Body of pancreas (tissue), 4 donors: Measurements from ENCODE around the gene ADAM33.

Source experiments
- POLR2A ChIP-seq, 3 donors: fragments of 450-650 bp; IDR thresholded peaks; one replicate each; pipeline ENCODE4 v1.6.1; 2016; ENCODE audit warnings: antibody characterized with exemption in 3 of 3, mild to moderate bottlenecking in 2 of 3
- TF ChIP-seq, protein P1 (sequence below), 7 experiments: fragments of 450-650 bp in 4 of 7; fragments of 200-600 bp in 3 of 7; sonication (generic) in 3 of 7; IDR thresholded peaks; one replicate each; pipeline ENCODE4 v1.5.1; 2016 to 2019; ENCODE audit warnings: antibody characterized with exemption in 7 of 7

DNA sequence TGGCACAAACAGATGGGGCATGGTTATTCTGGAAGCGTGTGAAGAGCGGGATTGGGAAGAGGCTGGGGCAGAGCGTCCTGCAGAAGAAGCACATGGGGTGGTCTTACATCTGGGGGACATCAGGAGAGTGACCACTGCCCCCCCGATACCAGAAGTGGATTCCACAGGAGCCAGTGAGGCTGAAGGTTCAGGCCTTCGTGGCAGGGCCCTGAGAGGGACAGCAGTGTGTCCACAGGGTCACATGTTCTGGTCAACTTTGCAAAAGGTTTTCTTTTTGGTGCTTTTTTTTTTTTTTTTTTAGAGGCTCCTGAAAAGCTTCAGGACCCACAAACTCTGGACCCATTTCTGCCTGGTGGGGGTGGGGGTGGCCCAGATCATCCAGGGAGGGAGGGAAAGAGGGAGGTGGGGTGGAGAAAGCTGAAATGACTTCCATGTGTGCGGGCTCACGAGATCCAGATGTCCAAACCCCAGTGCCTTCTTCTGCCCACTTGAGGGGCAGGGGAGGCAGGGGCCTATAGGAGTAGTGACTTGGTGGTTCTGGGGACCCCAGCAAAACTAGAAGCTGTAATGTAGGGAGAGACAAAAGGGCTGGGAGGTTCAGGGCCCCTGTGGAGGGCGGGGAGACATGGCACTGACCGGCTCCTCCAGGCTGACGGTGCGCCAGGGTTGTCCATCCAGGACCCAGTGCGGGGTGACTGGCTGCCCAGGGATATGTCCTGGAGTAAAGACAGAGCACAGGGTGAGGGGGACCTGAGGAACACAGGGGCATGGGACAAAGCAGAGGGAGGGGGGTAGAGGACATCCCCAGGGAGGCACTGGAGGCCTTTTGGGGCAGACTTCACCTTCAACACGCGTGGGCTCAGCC is 2.7 kb downstream of the ADAM33 start:
- TF ChIP-seq, protein P1, sequence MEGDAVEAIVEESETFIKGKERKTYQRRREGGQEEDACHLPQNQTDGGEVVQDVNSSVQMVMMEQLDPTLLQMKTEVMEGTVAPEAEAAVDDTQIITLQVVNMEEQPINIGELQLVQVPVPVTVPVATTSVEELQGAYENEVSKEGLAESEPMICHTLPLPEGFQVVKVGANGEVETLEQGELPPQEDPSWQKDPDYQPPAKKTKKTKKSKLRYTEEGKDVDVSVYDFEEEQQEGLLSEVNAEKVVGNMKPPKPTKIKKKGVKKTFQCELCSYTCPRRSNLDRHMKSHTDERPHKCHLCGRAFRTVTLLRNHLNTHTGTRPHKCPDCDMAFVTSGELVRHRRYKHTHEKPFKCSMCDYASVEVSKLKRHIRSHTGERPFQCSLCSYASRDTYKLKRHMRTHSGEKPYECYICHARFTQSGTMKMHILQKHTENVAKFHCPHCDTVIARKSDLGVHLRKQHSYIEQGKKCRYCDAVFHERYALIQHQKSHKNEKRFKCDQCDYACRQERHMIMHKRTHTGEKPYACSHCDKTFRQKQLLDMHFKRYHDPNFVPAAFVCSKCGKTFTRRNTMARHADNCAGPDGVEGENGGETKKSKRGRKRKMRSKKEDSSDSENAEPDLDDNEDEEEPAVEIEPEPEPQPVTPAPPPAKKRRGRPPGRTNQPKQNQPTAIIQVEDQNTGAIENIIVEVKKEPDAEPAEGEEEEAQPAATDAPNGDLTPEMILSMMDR (IDR thresholded peaks at IDR 0.05) = no peak
- no peak for TF ChIP-seq POLR2A (IDR thresholded peaks at IDR 0.05)
